22Rv1 (cell line): ENCODE measurements around the gene PEX26.

Experiments
- H3K27ac ChIP-seq: fragments of 450-650 bp; 2 replicates; pipeline ENCODE4 v1.5.1; 2017
- ZFX ChIP-seq: fragments of 450-650 bp; IDR thresholded peaks from 2 replicates; pipeline ENCODE4 v1.6.1; 2017; ENCODE audit warnings: antibody characterized with exemption, borderline replicate concordance
- TF ChIP-seq, protein P1 (sequence below): fragments of 450-650 bp; IDR thresholded peaks from 2 replicates; pipeline ENCODE4 v1.5.1; 2017; ENCODE audit warnings: mild to moderate bottlenecking

Gene PEX26

DNA sequence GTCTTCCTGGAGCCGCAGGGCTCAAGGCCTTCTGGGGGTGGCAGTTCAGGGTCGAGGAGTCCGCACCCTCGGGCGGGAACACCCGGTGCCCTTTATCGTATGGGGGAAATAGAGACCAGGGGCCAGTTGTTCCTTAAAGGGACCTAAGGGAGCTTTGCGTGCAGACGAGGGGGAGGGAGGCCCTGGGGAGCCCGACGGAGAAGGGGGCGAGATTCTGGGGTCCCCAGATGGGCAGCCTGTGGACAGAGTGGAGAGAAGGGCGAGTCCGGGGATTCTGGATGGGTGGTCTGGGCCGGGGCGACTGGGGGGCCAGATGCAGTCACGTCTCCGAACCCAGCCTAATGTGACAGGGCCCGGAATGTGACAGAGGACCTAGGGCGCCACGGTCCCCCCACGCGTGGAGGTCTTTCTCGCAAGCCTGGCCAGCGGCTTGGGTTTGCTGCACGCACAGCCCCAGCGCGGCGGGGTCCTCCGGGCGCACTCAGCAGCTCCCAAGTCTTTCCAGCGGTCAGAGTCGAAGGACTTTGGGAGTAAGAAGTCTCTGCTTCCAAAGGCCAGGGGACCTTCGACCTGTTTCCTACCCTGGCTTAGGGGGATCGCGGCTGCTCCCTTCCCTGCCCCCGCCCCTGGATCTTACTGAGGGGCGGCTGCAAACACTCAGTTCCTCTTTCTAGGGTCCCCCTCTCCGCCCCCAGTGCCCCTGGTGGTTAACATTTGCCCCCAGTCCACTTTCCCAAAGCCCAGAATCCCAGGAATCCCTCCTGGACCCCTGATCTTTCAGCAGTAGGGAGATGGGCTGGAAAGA, 33.4 kb downstream of the PEX26 start:
- no peak overlapping the region for H3K27ac ChIP-seq
- TF ChIP-seq, protein P1, sequence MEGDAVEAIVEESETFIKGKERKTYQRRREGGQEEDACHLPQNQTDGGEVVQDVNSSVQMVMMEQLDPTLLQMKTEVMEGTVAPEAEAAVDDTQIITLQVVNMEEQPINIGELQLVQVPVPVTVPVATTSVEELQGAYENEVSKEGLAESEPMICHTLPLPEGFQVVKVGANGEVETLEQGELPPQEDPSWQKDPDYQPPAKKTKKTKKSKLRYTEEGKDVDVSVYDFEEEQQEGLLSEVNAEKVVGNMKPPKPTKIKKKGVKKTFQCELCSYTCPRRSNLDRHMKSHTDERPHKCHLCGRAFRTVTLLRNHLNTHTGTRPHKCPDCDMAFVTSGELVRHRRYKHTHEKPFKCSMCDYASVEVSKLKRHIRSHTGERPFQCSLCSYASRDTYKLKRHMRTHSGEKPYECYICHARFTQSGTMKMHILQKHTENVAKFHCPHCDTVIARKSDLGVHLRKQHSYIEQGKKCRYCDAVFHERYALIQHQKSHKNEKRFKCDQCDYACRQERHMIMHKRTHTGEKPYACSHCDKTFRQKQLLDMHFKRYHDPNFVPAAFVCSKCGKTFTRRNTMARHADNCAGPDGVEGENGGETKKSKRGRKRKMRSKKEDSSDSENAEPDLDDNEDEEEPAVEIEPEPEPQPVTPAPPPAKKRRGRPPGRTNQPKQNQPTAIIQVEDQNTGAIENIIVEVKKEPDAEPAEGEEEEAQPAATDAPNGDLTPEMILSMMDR: no peak
- no peak for TF ChIP-seq ZFX

DNA sequence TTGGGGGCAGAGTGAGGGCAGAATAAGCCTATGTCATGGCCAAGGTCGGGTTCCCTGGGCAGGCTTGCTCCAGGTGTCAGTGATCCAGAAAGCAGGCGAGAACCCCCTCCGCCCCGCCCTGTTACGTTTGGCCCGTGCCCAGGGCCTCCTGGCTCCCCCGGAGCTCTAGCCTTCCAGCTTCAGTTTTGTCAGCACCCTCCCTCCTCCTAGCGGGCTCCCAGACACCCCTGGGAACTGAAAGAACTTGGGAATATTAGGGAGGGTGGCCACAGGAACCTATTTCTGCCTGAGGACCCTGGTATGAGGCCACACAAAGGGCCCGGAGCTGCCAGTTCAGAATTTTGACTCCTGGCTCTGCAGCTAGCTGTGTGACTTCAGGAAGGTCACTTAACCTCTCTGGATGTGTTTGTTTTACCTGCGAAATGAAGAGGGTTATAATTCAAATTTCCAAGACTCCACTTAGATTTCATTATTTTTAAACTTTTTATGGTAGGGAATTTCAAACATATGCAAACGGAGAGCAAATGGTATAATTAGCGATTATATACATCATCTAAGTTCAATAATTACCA, 34.1 kb downstream of the PEX26 start:
- TF ChIP-seq ZFX: no peak
- TF ChIP-seq, protein P1: no peak

DNA sequence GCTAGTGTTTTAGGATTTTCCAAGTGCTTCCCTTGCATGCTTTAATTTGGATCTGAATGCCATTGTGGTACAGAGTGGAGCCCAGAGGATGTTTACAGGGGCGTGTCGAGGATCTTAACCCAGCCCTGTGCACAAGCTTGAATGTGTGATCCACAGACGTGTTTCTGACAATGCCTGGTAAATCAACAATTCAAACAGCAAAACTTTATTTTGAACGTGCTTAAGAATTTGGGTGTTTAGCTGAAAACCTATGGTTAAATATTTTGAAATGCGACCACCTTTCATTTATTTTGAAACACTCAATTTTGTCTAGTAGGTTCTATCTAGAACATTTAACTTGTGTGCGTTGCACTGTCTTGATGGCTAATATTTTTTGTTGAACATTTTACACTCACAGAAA, 34.6 kb downstream of the PEX26 start:
- TF ChIP-seq, protein P1: no peak
- TF ChIP-seq ZFX: no peak
- no peak overlapping the region for H3K27ac ChIP-seq

More for the DNA sequence above, 34.1 kb downstream of the PEX26 start:
- H3K27ac ChIP-seq: no peak overlapping the region

DNA sequence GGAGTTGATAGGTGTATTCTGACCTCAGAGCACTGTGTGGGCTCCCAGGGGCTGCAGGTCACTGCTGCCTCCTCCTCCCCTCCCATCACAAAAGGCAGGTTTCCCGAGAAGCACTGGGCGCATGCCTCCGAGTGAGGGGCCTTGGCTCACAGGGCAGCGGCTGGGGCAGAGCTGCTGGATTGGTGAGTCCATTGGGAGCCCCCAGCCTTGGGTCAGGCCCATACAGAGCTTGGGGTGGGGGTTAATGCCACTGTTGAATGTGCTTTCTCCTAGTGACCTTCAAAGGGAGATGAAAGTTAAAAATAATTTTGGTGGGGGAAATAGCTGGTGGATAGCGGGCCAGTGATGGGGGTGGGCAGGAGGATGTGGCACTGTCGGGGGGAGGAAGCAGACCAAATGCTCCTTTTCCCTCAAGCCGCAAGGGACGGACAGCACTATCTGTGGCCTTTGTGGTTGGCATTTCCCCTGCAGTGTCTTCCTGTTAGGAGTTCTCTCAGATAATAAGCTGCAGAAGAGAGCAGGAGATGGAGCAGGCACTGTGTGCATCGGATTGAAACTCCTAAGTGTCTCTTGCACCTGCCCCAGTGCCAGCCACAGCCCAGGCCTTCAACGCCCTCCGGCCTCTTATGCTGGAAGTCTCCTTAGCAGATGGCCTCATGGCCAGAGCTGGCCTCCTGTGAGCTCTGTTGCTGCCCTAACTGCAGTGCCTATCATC, 36.0 kb downstream of the PEX26 start:
- no peak overlapping the region for H3K27ac ChIP-seq
- TF ChIP-seq, protein P1: no peak
- no peak for TF ChIP-seq ZFX

DNA sequence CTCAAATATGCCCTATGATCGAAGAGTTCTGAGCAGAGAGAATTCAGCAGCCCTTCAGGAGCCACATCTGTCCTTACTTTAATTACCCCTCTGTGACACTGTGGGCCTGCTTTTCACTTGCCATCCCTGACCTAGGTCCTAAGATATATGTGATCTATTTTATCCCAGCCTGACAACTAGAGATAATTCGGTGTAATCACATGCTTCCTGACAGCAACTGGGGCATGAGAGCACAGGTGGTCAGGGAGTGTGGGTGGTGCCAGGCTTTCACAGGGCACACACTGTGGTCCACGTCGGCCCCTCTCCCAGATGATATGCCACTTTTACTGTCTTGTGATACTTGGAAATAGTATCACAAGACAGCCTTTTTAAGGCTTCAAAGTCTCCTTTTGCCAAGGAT, 36.7 kb downstream of the PEX26 start:
- TF ChIP-seq ZFX: no peak
- TF ChIP-seq, protein P1: no peak
- no peak overlapping the region for H3K27ac ChIP-seq

DNA sequence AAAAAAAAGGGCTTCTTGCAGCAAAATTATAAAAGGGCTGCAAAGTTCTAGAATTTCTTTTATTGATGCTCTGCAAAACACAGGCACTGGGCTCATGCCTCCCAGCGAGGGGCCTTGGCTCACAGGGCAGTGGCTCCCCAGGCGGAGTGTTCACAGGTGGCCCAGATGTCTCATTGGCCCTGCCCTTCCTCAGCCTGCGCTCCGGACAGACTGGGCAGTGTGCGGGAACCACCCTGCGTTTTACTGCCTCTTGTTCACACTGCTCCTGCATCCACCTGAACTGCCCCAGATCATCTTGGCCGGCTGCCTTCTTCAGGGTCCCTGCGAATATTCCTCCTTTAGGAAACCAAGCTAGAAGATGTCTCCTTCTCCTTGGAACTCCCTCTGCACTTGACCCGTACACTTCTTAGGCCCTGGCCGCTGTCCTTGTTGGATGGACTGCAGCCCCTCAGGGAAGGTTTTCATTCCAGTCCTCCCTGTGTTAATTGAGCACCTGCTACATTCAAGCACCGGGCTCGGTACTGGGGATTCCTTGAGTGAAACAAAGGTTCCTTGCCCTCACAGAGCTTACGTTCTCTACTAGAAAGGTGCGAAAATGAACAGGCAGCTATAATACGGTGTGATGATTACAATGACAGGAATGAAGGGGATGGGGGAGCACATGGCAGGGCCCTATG, 37.3 kb downstream of the PEX26 start:
- no peak overlapping the region for H3K27ac ChIP-seq
- TF ChIP-seq ZFX: no peak
- TF ChIP-seq, protein P1: no peak
